HG02938 (cell line): Measurements from ENCODE around the gene DENND2A.
A peak's percentile ranks its signal among the peaks of the same experiment; 100 is the strongest.
"Not testable (repeated sequence)": the region's sequence is repeated elsewhere in the genome, so short reads cannot be mapped to it uniquely, and the experiment has no call there.

Experiments
- ATAC-seq: cut with Tn5 transposase; IDR thresholded peaks from one replicate; pipeline ENCODE4 v1.9.1; 2021; ENCODE audit warnings: mild to moderate bottlenecking, moderate library complexity; ENCODE audit not compliant: unreplicated experiment

DENND2A gene

GRCh38 chr7:140552240-140552679, 88.4 kb downstream of the DENND2A start:
- no peak for ATAC-seq

GRCh38 chr7:140551355-140552239, 89.0 kb downstream of the DENND2A start:
- no peak for ATAC-seq

DNA sequence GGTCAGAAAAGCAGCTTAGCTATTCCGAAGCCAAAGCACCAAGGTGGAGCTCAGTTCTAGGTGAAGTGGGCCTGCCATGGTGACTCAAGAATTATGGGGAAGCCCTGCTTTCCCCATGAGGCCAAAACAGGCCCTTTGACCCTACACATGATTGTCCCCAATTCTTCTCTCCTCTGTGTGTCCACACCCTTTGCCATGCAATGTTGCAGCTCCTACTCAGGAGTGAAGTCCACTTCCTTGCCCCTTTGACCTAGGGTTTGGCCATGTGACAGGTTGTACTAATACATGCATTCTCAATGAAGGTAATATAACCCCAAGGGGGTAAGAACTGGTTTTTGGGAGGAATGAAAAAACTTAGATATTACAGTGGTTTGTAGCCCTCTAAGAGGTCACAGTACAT, 93.7 kb downstream of the DENND2A start:
- no peak for ATAC-seq

GRCh38 chr7:140544388-140544826, 96.2 kb downstream of the DENND2A start:
- ATAC-seq = no peak

DNA sequence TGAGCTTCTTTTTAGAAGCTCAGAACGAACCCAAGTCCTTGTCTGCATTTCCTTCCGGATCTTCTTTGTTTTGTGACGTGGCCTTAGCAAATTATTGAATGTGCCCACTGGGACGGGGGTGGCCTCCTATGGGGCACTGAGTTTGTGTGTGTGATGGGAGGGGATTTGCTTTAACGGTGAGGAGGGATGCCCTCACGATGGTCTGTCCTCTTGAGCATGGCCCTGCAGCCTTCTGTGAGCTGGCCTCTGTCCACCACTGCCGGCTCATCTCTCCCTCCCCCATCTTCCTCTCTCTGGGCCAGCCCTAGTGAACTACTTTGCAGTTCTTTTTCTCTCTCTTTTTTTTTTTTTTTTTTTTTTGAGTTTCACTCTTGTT, 98.4 kb downstream of the DENND2A start:
- no peak for ATAC-seq

- ATAC-seq = no peak
Measured at GRCh38 chr7:140541513-140542227, 98.9 kb downstream of the DENND2A start.

GRCh38 chr7:140541176-140541512, 99.5 kb downstream of the DENND2A start:
- no peak for ATAC-seq

DNA sequence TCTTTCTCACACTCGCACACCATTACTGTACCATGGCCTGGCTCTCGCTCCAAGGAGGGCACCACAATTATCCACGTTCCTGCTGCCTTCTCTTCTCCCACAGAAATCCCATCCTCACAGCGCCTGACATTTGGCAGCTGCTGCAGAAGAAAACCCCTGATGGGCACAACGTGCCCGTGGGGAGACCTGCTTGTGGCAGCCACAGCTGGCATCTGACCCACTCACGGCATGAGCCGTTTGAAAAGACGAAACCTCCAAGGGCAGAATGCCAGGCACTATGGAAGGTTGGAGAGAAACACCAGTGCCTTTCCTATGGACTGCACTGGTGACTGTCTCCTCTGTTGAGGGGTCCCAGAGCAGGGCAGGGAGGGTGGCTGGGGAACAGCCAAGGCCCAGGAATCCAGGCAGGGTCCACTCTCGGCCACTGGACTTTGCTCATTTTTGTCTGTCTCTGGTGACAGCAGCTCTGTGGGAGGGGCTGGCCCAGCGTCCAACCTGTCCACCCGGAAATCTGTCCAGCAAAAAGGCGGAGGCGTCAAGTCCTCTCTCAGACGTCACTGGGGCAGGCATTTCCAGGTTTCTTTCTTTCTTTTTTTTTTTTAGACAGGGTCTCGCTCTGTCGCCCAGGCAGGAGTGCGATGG, 100.4 kb downstream of the DENND2A start:
- no peak for ATAC-seq

DNA sequence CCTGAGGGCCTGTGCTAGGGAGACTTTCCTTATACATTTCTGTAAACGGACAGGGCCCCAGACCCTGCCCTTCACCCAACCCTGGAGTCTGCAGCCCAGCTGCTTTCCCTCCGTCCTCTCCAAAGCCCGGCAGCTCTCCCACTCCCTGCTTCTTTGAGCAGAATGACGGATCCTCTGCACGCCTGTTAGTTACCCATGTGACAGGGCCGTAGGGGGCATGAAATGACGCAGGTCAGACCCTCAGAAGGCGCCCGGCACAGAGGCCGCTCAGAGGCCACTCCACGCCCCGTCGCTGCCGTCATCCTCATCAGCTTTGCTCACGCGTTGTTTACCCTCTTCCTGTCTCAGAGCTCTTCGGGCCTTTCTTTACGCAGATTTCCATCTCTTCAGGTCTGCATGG, 101.2 kb downstream of the DENND2A start:
- ATAC-seq = no peak

GRCh38 chr7:140537750-140538482, 102.7 kb downstream of the DENND2A start:
- ATAC-seq = peak; percentile 56

GRCh38 chr7:140534743-140535142, 105.9 kb downstream of the DENND2A start:
- ATAC-seq = no peak

GRCh38 chr7:140533394-140533872, 107.2 kb downstream of the DENND2A start:
- no peak for ATAC-seq

DNA sequence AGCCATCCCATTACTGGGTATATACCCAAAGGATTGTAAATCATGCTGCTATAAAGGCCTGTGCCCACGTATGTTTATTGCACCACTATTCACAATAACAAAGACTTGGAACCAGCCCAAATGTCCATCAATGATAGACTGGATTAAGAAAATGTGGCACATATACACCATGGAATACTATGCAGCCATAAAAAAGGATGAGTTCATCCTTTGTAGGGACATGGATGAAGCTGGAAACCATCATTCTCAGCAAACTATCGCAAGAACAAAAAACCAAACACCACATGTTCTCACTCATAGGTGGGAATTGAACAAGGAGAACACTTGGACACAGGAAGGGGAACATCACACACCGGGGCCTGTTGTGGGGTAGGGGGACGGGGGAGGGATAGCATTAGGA, 111.2 kb downstream of the DENND2A start:
- ATAC-seq = not testable (repeated sequence)

- ATAC-seq = no peak
Measured at GRCh38 chr7:140526787-140527664, 113.6 kb downstream of the DENND2A start.

DNA sequence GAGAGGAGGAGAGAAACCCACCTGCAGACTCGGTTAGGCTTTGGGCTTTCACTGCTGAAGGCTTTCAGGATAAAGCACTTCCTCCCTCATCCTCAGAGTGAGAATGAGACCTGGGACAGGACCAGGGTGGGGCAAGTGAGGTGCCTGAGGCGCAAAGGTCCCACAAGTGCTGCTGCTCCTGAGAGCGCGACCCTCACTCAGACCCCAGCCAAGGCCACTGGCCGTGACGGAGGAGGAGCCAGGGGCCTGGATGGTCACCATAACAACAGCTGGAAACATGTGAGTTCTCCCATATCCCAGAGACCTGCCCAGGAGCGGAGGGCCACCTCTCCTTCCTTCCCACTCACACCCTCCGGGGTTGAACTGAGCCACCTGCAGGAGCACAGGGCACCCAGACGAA, 114.4 kb downstream of the DENND2A start:
- no peak for ATAC-seq

DNA sequence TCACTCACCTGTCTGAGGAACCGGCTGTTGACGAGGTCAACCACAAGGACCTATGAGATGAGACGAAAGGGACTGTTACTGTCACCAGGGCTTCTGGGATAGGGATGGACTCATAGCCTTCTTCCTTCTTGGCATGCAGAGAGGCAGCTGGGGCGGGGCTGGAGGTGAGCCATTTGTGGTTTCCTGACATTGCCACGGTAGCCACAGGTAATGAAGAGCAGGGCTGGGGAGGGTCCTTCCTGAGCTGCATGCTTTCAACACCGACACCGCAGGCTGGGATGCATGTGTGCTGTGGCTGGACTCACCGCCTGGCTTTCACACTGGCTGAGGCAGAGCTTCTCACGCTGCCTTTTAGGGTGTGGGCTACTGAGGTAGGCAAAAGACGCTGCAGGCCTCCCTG, 114.9 kb downstream of the DENND2A start:
- ATAC-seq = no peak

DNA sequence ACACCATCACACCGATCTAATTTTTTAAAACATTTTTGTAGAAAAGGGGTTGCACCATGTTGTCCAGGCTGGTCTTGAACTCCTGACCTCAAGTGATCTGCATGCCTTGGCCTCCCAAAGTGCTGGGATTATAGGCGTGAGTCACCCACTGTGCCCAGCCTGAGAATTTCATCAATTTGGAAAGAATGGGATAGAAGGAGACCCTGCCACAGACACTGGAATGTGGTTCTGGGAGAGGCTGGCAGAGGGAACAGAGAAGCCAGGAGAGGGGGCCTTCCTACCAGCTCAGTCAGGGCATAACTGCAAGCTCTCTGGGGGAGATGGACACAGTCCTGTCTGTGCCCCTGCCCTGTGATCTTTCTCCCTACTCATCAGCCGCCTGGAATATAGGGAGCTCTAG, 119.2 kb downstream of the DENND2A start:
- ATAC-seq = no peak

GRCh38 chr7:140519007-140519399, 121.6 kb downstream of the DENND2A start:
- ATAC-seq = no peak

DNA sequence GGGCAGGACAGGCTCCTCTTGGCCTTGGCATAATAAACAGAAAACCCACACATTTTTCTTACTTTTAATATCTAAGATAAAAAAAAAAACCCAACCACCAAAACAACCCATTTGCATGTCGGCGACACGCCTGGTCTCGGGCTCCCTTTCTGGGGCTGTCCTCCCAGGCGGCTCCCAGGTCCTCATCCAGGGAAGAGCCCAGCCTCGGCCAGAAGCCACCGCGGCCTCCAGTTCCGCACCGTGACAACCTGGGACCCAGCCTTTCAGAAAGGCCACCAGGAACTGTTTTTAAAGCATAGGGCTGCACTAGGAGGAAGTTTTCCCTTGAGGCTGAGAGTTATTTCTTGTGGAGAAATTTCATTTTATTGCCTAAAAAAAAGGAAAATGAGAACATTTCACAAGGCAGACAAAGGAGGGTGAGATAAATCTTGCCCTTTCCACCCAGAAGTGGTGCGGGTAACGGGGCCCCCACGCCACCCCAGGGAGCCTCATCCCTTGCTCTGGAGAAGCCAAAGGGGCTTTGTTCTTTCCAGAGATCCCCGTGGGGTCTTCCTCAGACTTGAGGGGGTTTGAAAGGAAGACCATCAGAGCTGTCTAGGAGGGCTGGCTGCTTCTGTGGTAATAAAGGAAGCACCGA, 122.1 kb downstream of the DENND2A start:
- ATAC-seq = no peak
